HEK293 (cell line): Measurements from ENCODE around the gene SP6.

Experiments
- BCL11B ChIP-seq: fragments of 450-650 bp; formaldehyde crosslinking; IDR thresholded peaks from 2 replicates; pipeline ENCODE4 v1.5.1; 2016; ENCODE audit warnings: low read depth, missing biosample characterization, missing genetic modification characterization
- EGR2 ChIP-seq: fragments of 450-650 bp; formaldehyde crosslinking; IDR thresholded peaks from 2 replicates; pipeline ENCODE4 v1.5.1; 2016; ENCODE audit warnings: low read depth, missing biosample characterization, missing genetic modification characterization
- GLIS1 ChIP-seq: fragments of 450-650 bp; formaldehyde crosslinking; IDR thresholded peaks from 2 replicates; pipeline ENCODE4 v1.5.1; 2016; ENCODE audit warnings: missing biosample characterization, missing genetic modification characterization
- HOXA7 ChIP-seq: sonication (generic); formaldehyde crosslinking; IDR thresholded peaks from 2 replicates; pipeline ENCODE4 v1.8.1; 2022; ENCODE audit warnings: missing genetic modification reagents, borderline replicate concordance
- ZEB2 ChIP-seq: fragments of 450-650 bp; formaldehyde crosslinking; IDR thresholded peaks from 2 replicates; pipeline ENCODE4 v1.5.1; 2016; ENCODE audit warnings: missing biosample characterization, missing genetic modification characterization
- ZFHX2 ChIP-seq: fragments of 450-650 bp; formaldehyde crosslinking; conservative IDR thresholded peaks from 2 replicates; pipeline ENCODE4 v1.5.1; 2016; ENCODE audit warnings: missing biosample characterization, missing genetic modification characterization
- ZFP69B ChIP-seq: fragments of 450-650 bp; formaldehyde crosslinking; IDR thresholded peaks from 2 replicates; pipeline ENCODE4 v1.5.1; 2016; ENCODE audit warnings: missing biosample characterization, missing genetic modification characterization
- ZNF114 ChIP-seq: fragments of 450-650 bp; formaldehyde crosslinking; IDR thresholded peaks from 2 replicates; pipeline ENCODE4 v1.5.0; 2017; ENCODE audit warnings: missing biosample characterization, missing genetic modification characterization
- ZNF354C ChIP-seq: fragments of 450-650 bp; formaldehyde crosslinking; IDR thresholded peaks from 2 replicates; pipeline ENCODE4 v1.5.1; 2016; ENCODE audit warnings: missing biosample characterization, missing genetic modification characterization, low read depth, borderline replicate concordance
- ZNF394 ChIP-seq: fragments of 450-650 bp; formaldehyde crosslinking; IDR thresholded peaks from 2 replicates; pipeline ENCODE4 v1.5.1; 2016; ENCODE audit warnings: missing biosample characterization, missing genetic modification characterization, mild to moderate bottlenecking, moderate library complexity, borderline replicate concordance
- ZNF548 ChIP-seq: fragments of 450-650 bp; formaldehyde crosslinking; IDR thresholded peaks from 2 replicates; pipeline ENCODE4 v1.5.1; 2016; ENCODE audit warnings: missing biosample characterization, missing genetic modification characterization
- ZNF600 ChIP-seq: fragments of 450-650 bp; formaldehyde crosslinking; IDR thresholded peaks from 2 replicates; pipeline ENCODE4 v1.5.1; 2016; ENCODE audit warnings: missing biosample characterization, missing genetic modification characterization
- ZNF660 ChIP-seq: fragments of 450-650 bp; IDR thresholded peaks from 2 replicates; pipeline ENCODE4 v1.5.1; 2018; ENCODE audit warnings: missing biosample characterization, mild to moderate bottlenecking, missing genetic modification characterization
- ZSCAN16 ChIP-seq: fragments of 450-650 bp; formaldehyde crosslinking; IDR thresholded peaks from 2 replicates; pipeline ENCODE4 v1.5.1; 2016; ENCODE audit warnings: missing biosample characterization, missing genetic modification characterization
- TF ChIP-seq, protein P1 (sequence below): fragments of 450-650 bp; formaldehyde crosslinking; IDR thresholded peaks from 2 replicates; pipeline ENCODE4 v1.5.1; 2016; ENCODE audit warnings: missing biosample characterization, missing genetic modification characterization, borderline replicate concordance
- TF ChIP-seq, protein P2 (sequence below): fragments of 450-650 bp; IDR thresholded peaks from 2 replicates; pipeline ENCODE4 v1.5.1; 2018; ENCODE audit warnings: missing biosample characterization, missing genetic modification characterization
- TF ChIP-seq, protein P3 (sequence below): fragments of 450-650 bp; formaldehyde crosslinking; IDR thresholded peaks from 2 replicates; pipeline ENCODE4 v1.5.1; 2017; ENCODE audit warnings: missing biosample characterization, missing genetic modification characterization
- TF ChIP-seq, protein P4 (sequence below): fragments of 450-650 bp; formaldehyde crosslinking; IDR thresholded peaks from 2 replicates; pipeline ENCODE4 v1.5.1; 2017; ENCODE audit warnings: missing biosample characterization, missing genetic modification characterization
- TF ChIP-seq, protein P5 (sequence below): fragments of 450-650 bp; formaldehyde crosslinking; IDR thresholded peaks from 2 replicates; pipeline ENCODE4 v1.5.1; 2016; ENCODE audit warnings: missing biosample characterization, missing genetic modification characterization
- TF ChIP-seq, protein P6 (sequence below): fragments of 450-650 bp; formaldehyde crosslinking; IDR thresholded peaks from 2 replicates; pipeline ENCODE4 v1.5.1; 2016; ENCODE audit warnings: missing biosample characterization, missing genetic modification characterization, low read depth
- TF ChIP-seq, protein P7 (sequence below): fragments of 450-650 bp; formaldehyde crosslinking; IDR thresholded peaks from 2 replicates; pipeline ENCODE4 v1.5.1; 2016; ENCODE audit warnings: missing biosample characterization, missing genetic modification characterization
- TF ChIP-seq, protein P8 (sequence below): fragments of 450-650 bp; formaldehyde crosslinking; IDR thresholded peaks from 2 replicates; pipeline ENCODE4 v1.5.1; 2016; ENCODE audit warnings: missing biosample characterization, missing genetic modification characterization

The SP6 gene

DNA sequence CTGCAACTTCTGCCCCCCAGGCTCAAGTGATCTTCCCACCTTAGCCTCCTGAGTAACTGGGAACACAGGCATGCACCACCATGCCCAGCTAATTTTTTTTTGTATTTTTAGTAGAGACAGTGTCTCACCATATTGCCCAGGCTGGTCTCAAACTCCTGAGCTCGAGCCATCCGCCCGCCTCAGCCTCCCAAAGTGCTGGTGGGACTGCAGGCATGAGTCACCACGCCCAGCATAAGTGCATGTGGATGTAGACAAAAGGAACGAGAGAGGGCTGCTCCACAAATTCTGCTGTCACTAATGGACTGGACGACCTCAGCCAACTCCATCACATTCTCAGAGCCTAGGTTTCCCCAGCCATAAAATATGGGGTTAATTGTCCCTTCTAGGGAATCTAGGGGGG, 37.3 kb upstream of the SP6 start (continued):
- no peak for TF ChIP-seq ZNF354C (tag by site-specific recombination)
- no peak for TF ChIP-seq ZNF548
- TF ChIP-seq, protein P1, sequence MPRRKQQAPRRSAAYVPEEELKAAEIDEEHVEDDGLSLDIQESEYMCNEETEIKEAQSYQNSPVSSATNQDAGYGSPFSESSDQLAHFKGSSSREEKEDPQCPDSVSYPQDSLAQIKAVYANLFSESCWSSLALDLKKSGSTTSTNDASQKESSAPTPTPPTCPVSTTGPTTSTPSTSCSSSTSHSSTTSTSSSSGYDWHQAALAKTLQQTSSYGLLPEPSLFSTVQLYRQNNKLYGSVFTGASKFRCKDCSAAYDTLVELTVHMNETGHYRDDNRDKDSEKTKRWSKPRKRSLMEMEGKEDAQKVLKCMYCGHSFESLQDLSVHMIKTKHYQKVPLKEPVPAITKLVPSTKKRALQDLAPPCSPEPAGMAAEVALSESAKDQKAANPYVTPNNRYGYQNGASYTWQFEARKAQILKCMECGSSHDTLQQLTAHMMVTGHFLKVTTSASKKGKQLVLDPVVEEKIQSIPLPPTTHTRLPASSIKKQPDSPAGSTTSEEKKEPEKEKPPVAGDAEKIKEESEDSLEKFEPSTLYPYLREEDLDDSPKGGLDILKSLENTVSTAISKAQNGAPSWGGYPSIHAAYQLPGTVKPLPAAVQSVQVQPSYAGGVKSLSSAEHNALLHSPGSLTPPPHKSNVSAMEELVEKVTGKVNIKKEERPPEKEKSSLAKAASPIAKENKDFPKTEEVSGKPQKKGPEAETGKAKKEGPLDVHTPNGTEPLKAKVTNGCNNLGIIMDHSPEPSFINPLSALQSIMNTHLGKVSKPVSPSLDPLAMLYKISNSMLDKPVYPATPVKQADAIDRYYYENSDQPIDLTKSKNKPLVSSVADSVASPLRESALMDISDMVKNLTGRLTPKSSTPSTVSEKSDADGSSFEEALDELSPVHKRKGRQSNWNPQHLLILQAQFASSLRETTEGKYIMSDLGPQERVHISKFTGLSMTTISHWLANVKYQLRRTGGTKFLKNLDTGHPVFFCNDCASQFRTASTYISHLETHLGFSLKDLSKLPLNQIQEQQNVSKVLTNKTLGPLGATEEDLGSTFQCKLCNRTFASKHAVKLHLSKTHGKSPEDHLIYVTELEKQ (tag by site-specific recombination), result no peak
- TF ChIP-seq, protein P2, sequence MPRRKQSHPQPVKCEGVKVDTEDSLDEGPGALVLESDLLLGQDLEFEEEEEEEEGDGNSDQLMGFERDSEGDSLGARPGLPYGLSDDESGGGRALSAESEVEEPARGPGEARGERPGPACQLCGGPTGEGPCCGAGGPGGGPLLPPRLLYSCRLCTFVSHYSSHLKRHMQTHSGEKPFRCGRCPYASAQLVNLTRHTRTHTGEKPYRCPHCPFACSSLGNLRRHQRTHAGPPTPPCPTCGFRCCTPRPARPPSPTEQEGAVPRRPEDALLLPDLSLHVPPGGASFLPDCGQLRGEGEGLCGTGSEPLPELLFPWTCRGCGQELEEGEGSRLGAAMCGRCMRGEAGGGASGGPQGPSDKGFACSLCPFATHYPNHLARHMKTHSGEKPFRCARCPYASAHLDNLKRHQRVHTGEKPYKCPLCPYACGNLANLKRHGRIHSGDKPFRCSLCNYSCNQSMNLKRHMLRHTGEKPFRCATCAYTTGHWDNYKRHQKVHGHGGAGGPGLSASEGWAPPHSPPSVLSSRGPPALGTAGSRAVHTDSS (tag by site-specific recombination), result no peak
- peak; percentile 92 for TF ChIP-seq ZNF660 (tag by site-specific recombination)
- 0 out of 2 replicates have a peak, but pooled peaks have one; percentile 37 for TF ChIP-seq ZFP69B (tag by site-specific recombination)
- TF ChIP-seq, protein P3, sequence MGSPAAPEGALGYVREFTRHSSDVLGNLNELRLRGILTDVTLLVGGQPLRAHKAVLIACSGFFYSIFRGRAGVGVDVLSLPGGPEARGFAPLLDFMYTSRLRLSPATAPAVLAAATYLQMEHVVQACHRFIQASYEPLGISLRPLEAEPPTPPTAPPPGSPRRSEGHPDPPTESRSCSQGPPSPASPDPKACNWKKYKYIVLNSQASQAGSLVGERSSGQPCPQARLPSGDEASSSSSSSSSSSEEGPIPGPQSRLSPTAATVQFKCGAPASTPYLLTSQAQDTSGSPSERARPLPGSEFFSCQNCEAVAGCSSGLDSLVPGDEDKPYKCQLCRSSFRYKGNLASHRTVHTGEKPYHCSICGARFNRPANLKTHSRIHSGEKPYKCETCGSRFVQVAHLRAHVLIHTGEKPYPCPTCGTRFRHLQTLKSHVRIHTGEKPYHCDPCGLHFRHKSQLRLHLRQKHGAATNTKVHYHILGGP (tag by site-specific recombination), result no peak
- peak; percentile 75; the same call in 1 of the 2 replicates for TF ChIP-seq ZEB2
- TF ChIP-seq, protein P4, sequence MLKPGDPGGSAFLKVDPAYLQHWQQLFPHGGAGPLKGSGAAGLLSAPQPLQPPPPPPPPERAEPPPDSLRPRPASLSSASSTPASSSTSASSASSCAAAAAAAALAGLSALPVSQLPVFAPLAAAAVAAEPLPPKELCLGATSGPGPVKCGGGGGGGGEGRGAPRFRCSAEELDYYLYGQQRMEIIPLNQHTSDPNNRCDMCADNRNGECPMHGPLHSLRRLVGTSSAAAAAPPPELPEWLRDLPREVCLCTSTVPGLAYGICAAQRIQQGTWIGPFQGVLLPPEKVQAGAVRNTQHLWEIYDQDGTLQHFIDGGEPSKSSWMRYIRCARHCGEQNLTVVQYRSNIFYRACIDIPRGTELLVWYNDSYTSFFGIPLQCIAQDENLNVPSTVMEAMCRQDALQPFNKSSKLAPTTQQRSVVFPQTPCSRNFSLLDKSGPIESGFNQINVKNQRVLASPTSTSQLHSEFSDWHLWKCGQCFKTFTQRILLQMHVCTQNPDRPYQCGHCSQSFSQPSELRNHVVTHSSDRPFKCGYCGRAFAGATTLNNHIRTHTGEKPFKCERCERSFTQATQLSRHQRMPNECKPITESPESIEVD, result no peak
- TF ChIP-seq GLIS1 (tag by site-specific recombination), result peak; percentile 65
- TF ChIP-seq, protein P5, sequence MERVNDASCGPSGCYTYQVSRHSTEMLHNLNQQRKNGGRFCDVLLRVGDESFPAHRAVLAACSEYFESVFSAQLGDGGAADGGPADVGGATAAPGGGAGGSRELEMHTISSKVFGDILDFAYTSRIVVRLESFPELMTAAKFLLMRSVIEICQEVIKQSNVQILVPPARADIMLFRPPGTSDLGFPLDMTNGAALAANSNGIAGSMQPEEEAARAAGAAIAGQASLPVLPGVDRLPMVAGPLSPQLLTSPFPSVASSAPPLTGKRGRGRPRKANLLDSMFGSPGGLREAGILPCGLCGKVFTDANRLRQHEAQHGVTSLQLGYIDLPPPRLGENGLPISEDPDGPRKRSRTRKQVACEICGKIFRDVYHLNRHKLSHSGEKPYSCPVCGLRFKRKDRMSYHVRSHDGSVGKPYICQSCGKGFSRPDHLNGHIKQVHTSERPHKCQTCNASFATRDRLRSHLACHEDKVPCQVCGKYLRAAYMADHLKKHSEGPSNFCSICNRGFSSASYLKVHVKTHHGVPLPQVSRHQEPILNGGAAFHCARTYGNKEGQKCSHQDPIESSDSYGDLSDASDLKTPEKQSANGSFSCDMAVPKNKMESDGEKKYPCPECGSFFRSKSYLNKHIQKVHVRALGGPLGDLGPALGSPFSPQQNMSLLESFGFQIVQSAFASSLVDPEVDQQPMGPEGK (tag by site-specific recombination), result peak; percentile 66; the same call in 1 of the 2 replicates
- peak; percentile 77 for TF ChIP-seq ZFHX2 (tag by site-specific recombination)
- TF ChIP-seq ZNF394 (tag by site-specific recombination), result peak; percentile 40; the same call in 1 of the 2 replicates
- TF ChIP-seq ZSCAN16 (tag by site-specific recombination), result no peak
- no peak for TF ChIP-seq HOXA7 (CRISPR knock-in tag)
- TF ChIP-seq EGR2, result peak; percentile 69; the same call in 1 of the 2 replicates
- TF ChIP-seq ZNF600 (tag by site-specific recombination), result peak; percentile 87
- no peak for TF ChIP-seq BCL11B (tag by site-specific recombination)
- TF ChIP-seq, protein P6, sequence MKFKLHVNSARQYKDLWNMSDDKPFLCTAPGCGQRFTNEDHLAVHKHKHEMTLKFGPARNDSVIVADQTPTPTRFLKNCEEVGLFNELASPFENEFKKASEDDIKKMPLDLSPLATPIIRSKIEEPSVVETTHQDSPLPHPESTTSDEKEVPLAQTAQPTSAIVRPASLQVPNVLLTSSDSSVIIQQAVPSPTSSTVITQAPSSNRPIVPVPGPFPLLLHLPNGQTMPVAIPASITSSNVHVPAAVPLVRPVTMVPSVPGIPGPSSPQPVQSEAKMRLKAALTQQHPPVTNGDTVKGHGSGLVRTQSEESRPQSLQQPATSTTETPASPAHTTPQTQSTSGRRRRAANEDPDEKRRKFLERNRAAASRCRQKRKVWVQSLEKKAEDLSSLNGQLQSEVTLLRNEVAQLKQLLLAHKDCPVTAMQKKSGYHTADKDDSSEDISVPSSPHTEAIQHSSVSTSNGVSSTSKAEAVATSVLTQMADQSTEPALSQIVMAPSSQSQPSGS, result peak; percentile 57
- no peak for TF ChIP-seq ZNF114 (tag by site-specific recombination)
- TF ChIP-seq, protein P7, sequence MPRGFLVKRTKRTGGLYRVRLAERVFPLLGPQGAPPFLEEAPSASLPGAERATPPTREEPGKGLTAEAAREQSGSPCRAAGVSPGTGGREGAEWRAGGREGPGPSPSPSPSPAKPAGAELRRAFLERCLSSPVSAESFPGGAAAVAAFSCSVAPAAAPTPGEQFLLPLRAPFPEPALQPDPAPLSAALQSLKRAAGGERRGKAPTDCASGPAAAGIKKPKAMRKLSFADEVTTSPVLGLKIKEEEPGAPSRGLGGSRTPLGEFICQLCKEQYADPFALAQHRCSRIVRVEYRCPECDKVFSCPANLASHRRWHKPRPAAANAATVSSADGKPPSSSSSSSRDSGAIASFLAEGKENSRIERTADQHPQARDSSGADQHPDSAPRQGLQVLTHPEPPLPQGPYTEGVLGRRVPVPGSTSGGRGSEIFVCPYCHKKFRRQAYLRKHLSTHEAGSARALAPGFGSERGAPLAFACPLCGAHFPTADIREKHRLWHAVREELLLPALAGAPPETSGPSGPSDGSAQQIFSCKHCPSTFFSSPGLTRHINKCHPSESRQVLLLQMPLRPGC, result peak; percentile 40; the same call in 1 of the 2 replicates
- TF ChIP-seq, protein P8, sequence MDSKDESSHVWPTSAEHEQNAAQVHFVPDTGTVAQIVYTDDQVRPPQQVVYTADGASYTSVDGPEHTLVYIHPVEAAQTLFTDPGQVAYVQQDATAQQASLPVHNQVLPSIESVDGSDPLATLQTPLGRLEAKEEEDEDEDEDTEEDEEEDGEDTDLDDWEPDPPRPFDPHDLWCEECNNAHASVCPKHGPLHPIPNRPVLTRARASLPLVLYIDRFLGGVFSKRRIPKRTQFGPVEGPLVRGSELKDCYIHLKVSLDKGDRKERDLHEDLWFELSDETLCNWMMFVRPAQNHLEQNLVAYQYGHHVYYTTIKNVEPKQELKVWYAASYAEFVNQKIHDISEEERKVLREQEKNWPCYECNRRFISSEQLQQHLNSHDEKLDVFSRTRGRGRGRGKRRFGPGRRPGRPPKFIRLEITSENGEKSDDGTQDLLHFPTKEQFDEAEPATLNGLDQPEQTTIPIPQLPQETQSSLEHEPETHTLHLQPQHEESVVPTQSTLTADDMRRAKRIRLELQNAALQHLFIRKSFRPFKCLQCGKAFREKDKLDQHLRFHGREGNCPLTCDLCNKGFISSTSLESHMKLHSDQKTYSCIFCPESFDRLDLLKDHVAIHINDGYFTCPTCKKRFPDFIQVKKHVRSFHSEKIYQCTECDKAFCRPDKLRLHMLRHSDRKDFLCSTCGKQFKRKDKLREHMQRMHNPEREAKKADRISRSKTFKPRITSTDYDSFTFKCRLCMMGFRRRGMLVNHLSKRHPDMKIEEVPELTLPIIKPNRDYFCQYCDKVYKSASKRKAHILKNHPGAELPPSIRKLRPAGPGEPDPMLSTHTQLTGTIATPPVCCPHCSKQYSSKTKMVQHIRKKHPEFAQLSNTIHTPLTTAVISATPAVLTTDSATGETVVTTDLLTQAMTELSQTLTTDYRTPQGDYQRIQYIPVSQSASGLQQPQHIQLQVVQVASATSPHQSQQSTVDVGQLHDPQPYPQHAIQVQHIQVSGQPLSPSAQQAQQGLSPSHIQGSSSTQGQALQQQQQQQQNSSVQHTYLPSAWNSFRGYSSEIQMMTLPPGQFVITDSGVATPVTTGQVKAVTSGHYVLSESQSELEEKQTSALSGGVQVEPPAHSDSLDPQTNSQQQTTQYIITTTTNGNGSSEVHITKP, result peak; percentile 72; the same call in 1 of the 2 replicates
